ENCODE data around the gene APOBEC3G.

Gene APOBEC3G

DNA sequence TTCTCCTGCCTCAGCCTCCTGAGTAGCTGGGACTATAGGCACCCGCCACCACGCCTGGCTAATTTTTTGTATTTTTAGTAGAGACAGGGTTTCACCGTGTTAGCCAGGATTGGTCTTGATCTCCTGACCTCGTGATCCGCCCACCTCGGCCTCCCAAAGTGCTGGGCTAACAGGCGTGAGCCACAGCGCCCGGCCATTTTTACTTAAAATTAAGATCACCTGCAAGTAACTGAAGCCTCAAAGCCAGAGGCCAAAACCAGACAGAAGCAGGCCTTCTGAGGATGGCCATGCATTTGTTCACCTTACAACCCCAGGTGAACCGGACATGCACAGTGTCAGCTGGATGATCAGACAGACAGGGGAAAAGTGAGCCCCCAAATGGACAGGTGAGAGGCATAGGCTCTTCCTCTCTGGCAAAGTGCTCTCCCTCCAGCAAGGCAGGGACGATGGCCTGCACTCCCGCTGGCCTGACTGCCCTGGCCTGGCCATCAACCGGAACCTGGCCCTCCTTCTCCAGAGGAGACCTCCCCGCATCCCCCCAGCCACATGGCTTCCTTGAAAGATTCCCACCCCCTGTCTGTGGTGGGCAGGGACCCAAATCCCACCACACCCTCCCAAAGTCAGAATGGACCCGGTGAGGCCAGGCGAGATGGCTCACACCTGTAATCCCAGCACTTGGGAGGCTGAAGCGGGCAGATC is 45.8 kb downstream of the APOBEC3G start:
- H3K9ac ChIP-seq (ENCODE audit: low read depth in 1 of 2, low read length in 2 of 2), result no peak overlapping the region
- H3K27me3 ChIP-seq (ENCODE audit: control insufficient read depth in 1 of 2, insufficient read depth in 2 of 2, low read length in 2 of 2), result no peaks in the 10 kb centered on the region
- H3K9me3 ChIP-seq (ENCODE audit: control insufficient read depth in 1 of 2, low read length in 2 of 2), result no peaks in the 10 kb centered on the region
- no peaks in the 10 kb centered on the region for H3K36me3 ChIP-seq (ENCODE audit: control insufficient read depth in 1 of 2, insufficient read depth in 2 of 2, low read length in 2 of 2)
- H3K27ac ChIP-seq (ENCODE audit: low read depth, low read length), result no peak overlapping the region
- no peak overlapping the region for H3K4me3 ChIP-seq (ENCODE audit: low read depth in 1 of 2, low read length in 2 of 2)
- H3K4me1 ChIP-seq (ENCODE audit: control insufficient read depth in 1 of 2, insufficient read depth in 2 of 2, low read length in 2 of 2), result peaks cover 0 to 2% of the 10 kb centered on the region in 2 donors

DNA sequence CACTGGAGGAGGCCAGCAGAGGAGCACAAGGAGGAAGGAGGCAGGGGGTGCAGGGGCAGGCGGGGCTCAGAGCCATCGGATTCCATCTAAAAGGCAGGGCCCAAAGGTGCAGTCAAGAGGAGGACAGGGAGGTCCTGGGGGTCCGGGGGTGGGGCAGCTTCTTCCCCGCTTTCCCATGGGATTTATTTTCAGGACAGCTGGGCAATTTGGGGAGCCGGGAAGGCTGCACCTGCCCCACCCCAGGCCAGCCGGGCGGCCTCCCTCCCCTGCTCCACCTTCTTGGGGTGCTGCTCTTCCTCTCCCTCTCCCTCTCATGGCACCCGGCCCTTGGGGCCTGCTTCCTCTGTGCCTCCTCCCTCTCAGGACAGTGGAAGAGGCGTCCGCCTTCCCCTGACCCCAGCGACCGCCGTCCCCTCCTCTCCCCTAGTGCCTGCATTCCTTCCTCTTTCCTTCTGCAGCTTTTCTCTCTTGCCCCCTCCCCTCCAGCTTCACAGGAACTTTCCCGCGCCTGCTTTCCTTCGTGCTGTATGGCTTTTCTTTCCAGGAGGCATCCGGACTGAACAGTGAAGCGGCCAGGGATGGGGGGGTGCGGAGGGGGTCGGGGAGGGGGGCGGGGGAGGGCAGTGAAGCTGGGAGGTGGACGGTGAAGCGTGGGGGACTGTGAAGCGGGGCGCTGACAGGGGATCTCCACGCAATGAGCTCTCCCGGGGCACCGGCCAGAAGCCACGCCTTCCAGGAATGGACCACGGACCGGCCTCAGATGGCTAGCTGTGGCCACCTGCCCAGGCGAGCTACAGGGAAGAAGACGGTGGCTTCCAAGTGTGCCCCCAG is 46.9 kb downstream of the APOBEC3G start:
- Histone ChIP-seq H3K4me3 (ENCODE audit: low read depth in 1 of 2, low read length in 2 of 2) (no peak overlapping the region), H3K9me3 (ENCODE audit: control insufficient read depth in 1 of 2, low read length in 2 of 2) (no peaks in the 10 kb centered on the region), H3K4me1 (ENCODE audit: control insufficient read depth in 1 of 2, insufficient read depth in 2 of 2, low read length in 2 of 2) (peaks cover 6 to 8% of the 10 kb centered on the region in 2 donors), H3K36me3 (ENCODE audit: control insufficient read depth in 1 of 2, insufficient read depth in 2 of 2, low read length in 2 of 2) (no peaks in the 10 kb centered on the region), H3K27me3 (ENCODE audit: control insufficient read depth in 1 of 2, insufficient read depth in 2 of 2, low read length in 2 of 2) (no peaks in the 10 kb centered on the region), H3K9ac (ENCODE audit: low read depth in 1 of 2, low read length in 2 of 2) (no peak overlapping the region), H3K27ac (ENCODE audit: low read depth, low read length) (no peak overlapping the region)

DNA sequence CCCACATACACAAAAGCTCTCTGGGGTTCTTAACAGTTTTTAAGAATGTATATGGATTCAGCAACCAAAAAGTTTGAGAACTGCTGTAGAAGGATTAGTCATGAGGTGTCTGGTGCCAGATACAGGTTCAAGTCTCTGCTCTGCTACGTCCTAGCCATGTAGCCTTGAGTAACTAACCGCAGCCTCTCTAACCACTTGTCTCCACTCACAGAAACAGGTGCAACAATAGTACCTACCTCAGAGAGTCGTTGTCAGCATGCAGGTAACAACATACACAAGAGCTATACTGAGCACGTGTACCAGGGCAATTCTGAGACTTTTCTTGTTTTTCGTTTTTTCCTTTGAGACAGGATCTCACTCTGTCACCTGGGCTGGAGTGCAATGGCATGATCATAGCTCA is 48.5 kb downstream of the APOBEC3G start:
- no peak overlapping the region for H3K4me3 ChIP-seq (ENCODE audit: low read depth in 1 of 2, low read length in 2 of 2)
- H3K36me3 ChIP-seq (ENCODE audit: control insufficient read depth in 1 of 2, insufficient read depth in 2 of 2, low read length in 2 of 2), result peaks cover 3 to 4% of the 10 kb centered on the region in 2 donors
- H3K27ac ChIP-seq (ENCODE audit: low read depth, low read length), result no peak overlapping the region
- H3K27me3 ChIP-seq (ENCODE audit: control insufficient read depth in 1 of 2, insufficient read depth in 2 of 2, low read length in 2 of 2), result no peaks in the 10 kb centered on the region
- no peak overlapping the region for H3K9ac ChIP-seq (ENCODE audit: low read depth in 1 of 2, low read length in 2 of 2)
- no peaks in the 10 kb centered on the region for H3K9me3 ChIP-seq (ENCODE audit: control insufficient read depth in 1 of 2, low read length in 2 of 2)
- peaks cover 17 to 18% of the 10 kb centered on the region in 2 donors for H3K4me1 ChIP-seq (ENCODE audit: control insufficient read depth in 1 of 2, insufficient read depth in 2 of 2, low read length in 2 of 2)

DNA sequence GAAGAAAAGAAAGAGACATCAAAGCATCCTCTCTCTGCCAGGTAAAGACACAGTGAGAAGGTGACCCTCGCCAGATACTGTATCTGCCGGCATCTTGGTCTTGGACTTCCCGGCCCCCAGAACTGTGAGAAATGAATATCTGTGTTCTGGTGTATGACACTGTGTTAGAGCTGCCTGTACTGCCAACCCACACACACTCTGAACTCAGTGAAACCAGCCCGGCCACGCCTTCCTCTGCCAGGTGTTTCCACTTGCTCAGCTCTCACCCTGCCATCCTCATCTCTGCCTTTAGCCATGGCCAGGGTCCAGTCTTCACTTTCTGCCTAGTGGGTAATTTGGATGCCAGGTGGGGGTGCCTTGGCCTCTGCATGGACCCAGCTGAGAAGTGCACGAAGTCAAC is 51.4 kb downstream of the APOBEC3G start:
- peak overlapping the region in 1 of 2 donors; percentile 1 for H3K9ac ChIP-seq (ENCODE audit: low read depth in 1 of 2, low read length in 2 of 2)
- H3K9me3 ChIP-seq (ENCODE audit: control insufficient read depth in 1 of 2, low read length in 2 of 2), result no peaks in the 10 kb centered on the region
- peaks cover 4 to 11% of the 10 kb centered on the region in 2 donors for H3K36me3 ChIP-seq (ENCODE audit: control insufficient read depth in 1 of 2, insufficient read depth in 2 of 2, low read length in 2 of 2)
- H3K27ac ChIP-seq (ENCODE audit: low read depth, low read length), result no peak overlapping the region
- H3K4me3 ChIP-seq (ENCODE audit: low read depth in 1 of 2, low read length in 2 of 2), result peak overlapping the region in 1 of 2 donors; percentile 12
- no peaks in the 10 kb centered on the region for H3K27me3 ChIP-seq (ENCODE audit: control insufficient read depth in 1 of 2, insufficient read depth in 2 of 2, low read length in 2 of 2)
- peaks cover 20 to 27% of the 10 kb centered on the region in 2 donors for H3K4me1 ChIP-seq (ENCODE audit: control insufficient read depth in 1 of 2, insufficient read depth in 2 of 2, low read length in 2 of 2)

DNA sequence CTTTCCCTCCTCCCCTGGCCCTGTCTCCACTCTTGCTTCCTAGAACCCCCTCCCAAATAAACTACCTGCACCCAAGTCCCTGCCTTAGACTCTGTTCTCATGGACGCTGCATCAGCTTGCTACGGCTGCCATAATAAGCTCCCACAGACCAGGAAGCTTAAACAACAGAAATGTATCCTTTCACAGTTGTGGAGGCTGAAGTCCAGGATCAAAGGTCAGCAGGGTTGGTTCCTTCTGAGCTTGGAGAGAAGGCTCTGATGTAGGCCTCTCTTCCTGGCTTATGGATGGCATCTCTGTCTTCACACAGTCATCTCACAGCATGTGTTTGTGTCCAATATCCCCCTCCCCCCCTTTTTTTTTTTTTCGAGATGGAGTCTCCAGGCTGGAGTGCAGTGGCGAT is 52.0 kb downstream of the APOBEC3G start:
- Histone ChIP-seq H3K36me3 (ENCODE audit: control insufficient read depth in 1 of 2, insufficient read depth in 2 of 2, low read length in 2 of 2) (peaks cover 4 to 11% of the 10 kb centered on the region in 2 donors), H3K27ac (ENCODE audit: low read depth, low read length) (no peak overlapping the region), H3K4me1 (ENCODE audit: control insufficient read depth in 1 of 2, insufficient read depth in 2 of 2, low read length in 2 of 2) (peaks cover 20 to 27% of the 10 kb centered on the region in 2 donors)

DNA sequence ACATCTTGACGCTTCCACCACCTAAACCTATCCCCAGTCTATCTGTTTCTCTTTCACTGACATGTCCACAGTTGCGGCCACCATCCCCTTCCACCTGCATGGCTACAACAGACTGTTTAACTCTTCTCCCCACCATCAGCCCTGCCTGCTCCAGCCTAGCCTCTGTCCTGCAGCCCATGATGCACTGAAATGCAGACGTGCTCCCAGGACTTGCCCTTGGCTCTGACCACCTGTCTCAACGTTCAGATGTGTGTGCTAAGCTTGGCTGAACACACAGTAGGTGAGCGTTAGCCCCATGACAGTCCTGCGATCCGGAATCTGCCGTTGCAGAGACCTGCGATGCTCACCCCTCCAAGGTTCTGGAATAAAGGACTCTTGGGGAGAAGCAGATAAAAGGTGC is 52.7 kb downstream of the APOBEC3G start:
- H3K4me1 ChIP-seq (ENCODE audit: control insufficient read depth in 1 of 2, insufficient read depth in 2 of 2, low read length in 2 of 2), result peaks cover 20 to 27% of the 10 kb centered on the region in 2 donors
- no peak overlapping the region for H3K4me3 ChIP-seq (ENCODE audit: low read depth in 1 of 2, low read length in 2 of 2)
- no peak overlapping the region for H3K27ac ChIP-seq (ENCODE audit: low read depth, low read length)
- no peaks in the 10 kb centered on the region for H3K9me3 ChIP-seq (ENCODE audit: control insufficient read depth in 1 of 2, low read length in 2 of 2)
- no peak overlapping the region for H3K9ac ChIP-seq (ENCODE audit: low read depth in 1 of 2, low read length in 2 of 2)
- H3K36me3 ChIP-seq (ENCODE audit: control insufficient read depth in 1 of 2, insufficient read depth in 2 of 2, low read length in 2 of 2), result peaks cover 4 to 11% of the 10 kb centered on the region in 2 donors
- no peaks in the 10 kb centered on the region for H3K27me3 ChIP-seq (ENCODE audit: control insufficient read depth in 1 of 2, insufficient read depth in 2 of 2, low read length in 2 of 2)

More for the DNA sequence above, 52.0 kb downstream of the APOBEC3G start:
- H3K9ac ChIP-seq (ENCODE audit: low read depth in 1 of 2, low read length in 2 of 2), result peak overlapping the region; percentile 1 to 20
- no peaks in the 10 kb centered on the region for H3K27me3 ChIP-seq (ENCODE audit: control insufficient read depth in 1 of 2, insufficient read depth in 2 of 2, low read length in 2 of 2)
- H3K9me3 ChIP-seq (ENCODE audit: control insufficient read depth in 1 of 2, low read length in 2 of 2), result no peaks in the 10 kb centered on the region
- H3K4me3 ChIP-seq (ENCODE audit: low read depth in 1 of 2, low read length in 2 of 2), result peak overlapping the region in 1 of 2 donors; percentile 12

DNA sequence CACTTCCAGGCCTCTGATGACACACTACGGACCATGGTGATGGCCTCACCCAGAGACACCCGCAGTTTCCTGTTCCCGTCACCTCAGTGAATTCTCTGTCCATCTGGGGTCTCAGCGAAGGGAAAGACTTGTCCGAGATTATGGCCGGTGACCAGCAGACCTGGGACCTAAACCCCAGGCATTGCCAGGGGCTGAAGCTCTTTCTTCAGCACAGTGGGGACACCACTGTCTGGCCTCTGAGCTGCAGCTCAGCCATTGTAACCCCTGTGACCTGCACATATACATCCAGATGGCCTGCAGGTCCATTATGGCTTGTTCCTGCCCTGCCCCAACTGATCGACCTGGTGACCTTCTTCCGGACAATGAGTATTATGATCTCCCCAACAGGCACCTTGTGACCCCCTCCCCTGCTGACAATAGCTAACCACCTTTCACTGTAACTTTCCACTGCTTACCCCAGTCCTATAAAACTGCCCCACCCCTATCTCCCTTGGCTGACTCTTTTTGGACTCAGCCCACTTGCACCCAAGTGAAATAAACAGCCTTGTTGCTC is 53.2 kb downstream of the APOBEC3G start:
- peaks cover 4 to 11% of the 10 kb centered on the region in 2 donors for H3K36me3 ChIP-seq (ENCODE audit: control insufficient read depth in 1 of 2, insufficient read depth in 2 of 2, low read length in 2 of 2)
- H3K4me3 ChIP-seq (ENCODE audit: low read depth in 1 of 2, low read length in 2 of 2), result no peak overlapping the region
- H3K9ac ChIP-seq (ENCODE audit: low read depth in 1 of 2, low read length in 2 of 2), result no peak overlapping the region
- peak overlapping the region; percentile 31 for H3K27ac ChIP-seq (ENCODE audit: low read depth, low read length)
- no peaks in the 10 kb centered on the region for H3K9me3 ChIP-seq (ENCODE audit: control insufficient read depth in 1 of 2, low read length in 2 of 2)
- H3K27me3 ChIP-seq (ENCODE audit: control insufficient read depth in 1 of 2, insufficient read depth in 2 of 2, low read length in 2 of 2), result no peaks in the 10 kb centered on the region
- peaks cover 20 to 27% of the 10 kb centered on the region in 2 donors for H3K4me1 ChIP-seq (ENCODE audit: control insufficient read depth in 1 of 2, insufficient read depth in 2 of 2, low read length in 2 of 2)

DNA sequence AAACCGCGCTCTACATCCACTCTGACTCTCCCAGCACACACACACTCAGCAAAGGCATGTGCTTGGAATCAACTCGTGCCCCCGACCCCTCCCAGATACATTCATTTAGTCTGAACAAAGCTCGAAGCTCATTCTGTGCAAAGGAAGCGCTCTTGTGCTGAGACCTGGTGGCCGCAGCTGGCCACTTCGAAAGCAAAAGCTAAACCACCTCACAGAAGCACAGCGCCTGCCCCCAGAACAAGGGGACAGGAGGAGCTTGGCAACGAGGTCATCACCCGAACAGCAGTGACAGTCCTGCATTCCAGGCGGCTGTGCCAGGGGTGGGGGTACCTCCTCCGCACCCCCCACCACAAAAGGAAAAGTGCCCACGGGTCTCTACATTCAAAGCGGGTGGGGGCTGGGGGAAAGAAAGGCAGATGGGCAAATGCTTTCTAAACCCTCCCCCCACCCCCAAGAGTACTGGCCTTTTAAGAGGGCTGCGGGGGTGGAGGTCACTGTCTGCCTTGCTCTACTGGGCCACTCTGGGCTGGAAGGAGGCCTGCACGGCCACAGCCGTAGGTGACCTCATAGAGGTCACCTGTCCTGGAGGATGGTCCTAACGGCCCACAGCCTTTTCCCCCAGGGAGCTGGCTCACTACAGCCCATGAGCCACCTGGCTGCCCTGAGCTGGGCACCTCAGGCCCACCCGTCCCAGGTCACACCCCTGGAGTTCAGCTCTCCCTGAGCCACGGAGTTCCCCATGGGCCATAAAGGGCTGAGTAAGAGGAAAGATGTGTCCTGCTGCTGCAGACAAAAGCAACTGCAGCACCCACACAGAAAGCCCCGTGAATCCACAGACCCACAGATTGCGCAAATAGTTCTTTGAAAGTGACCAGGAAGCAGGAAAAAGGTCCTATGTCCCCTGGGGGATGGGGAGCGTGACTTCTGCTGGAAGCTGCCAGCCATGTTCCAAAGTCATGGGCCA is 54.1 kb downstream of the APOBEC3G start:
- Histone ChIP-seq H3K27ac (ENCODE audit: low read depth, low read length) (peak overlapping the region; percentile 34), H3K4me3 (ENCODE audit: low read depth in 1 of 2, low read length in 2 of 2) (no peak overlapping the region), H3K27me3 (ENCODE audit: control insufficient read depth in 1 of 2, insufficient read depth in 2 of 2, low read length in 2 of 2) (no peaks in the 10 kb centered on the region), H3K4me1 (ENCODE audit: control insufficient read depth in 1 of 2, insufficient read depth in 2 of 2, low read length in 2 of 2) (peaks cover 20 to 27% of the 10 kb centered on the region in 2 donors), H3K9me3 (ENCODE audit: control insufficient read depth in 1 of 2, low read length in 2 of 2) (no peaks in the 10 kb centered on the region), H3K36me3 (ENCODE audit: control insufficient read depth in 1 of 2, insufficient read depth in 2 of 2, low read length in 2 of 2) (peaks cover 4 to 11% of the 10 kb centered on the region in 2 donors), H3K9ac (ENCODE audit: low read depth in 1 of 2, low read length in 2 of 2) (no peak overlapping the region)

DNA sequence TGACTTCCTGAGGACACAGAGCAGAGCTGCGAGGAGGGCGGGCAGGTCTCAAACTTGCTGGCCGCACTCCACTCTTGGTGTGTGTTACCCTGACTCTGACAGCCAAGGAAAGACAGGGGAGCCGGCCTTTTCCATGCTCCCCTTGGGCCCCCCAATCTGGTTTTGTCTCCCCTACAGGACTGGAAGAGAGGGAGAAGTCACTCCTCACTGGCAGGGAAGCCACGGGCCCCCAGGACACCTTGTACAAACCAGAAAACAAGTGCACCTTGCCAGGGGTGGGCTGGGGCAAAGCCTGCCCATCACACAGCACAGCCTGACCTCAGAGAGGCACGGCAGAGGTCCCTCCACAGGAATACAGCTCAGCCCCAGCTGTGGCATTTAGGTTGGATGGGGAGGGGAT is 55.2 kb downstream of the APOBEC3G start:
- H3K27ac ChIP-seq (ENCODE audit: low read depth, low read length), result no peak overlapping the region
- H3K4me1 ChIP-seq (ENCODE audit: control insufficient read depth in 1 of 2, insufficient read depth in 2 of 2, low read length in 2 of 2), result peaks cover 20 to 27% of the 10 kb centered on the region in 2 donors
- H3K36me3 ChIP-seq (ENCODE audit: control insufficient read depth in 1 of 2, insufficient read depth in 2 of 2, low read length in 2 of 2), result peaks cover 4 to 11% of the 10 kb centered on the region in 2 donors
- no peaks in the 10 kb centered on the region for H3K27me3 ChIP-seq (ENCODE audit: control insufficient read depth in 1 of 2, insufficient read depth in 2 of 2, low read length in 2 of 2)
- H3K9ac ChIP-seq (ENCODE audit: low read depth in 1 of 2, low read length in 2 of 2), result no peak overlapping the region
- H3K9me3 ChIP-seq (ENCODE audit: control insufficient read depth in 1 of 2, low read length in 2 of 2), result no peaks in the 10 kb centered on the region
- H3K4me3 ChIP-seq (ENCODE audit: low read depth in 1 of 2, low read length in 2 of 2), result no peak overlapping the region

Data from duodenal mucosa (tissue), 2 donors.